GM12874 (cell line): Measurements from ENCODE around the gene TMIGD2.

Experiments used
- CTCF ChIP-seq: IDR thresholded peaks from 2 replicates; pipeline ENCODE4 v1.5.1; 2011; ENCODE audit warnings: low read depth, mild to moderate bottlenecking, control low read depth, low read length, moderate library complexity; ENCODE audit not compliant: insufficient read depth

Gene TMIGD2

GRCh38 chr19:4264812-4265211 lies 37.4 kb downstream of the TMIGD2 start:
- TF ChIP-seq CTCF: no peak

GRCh38 chr19:4260613-4261191 lies 41.5 kb downstream of the TMIGD2 start:
- no peak for TF ChIP-seq CTCF

GRCh38 chr19:4258181-4258580 lies 44.0 kb downstream of the TMIGD2 start:
- no peak for TF ChIP-seq CTCF

- no peak for TF ChIP-seq CTCF
Observed at GRCh38 chr19:4257025-4257424, 45.2 kb downstream of the TMIGD2 start.

- TF ChIP-seq CTCF: peak; percentile 31; the same call in 1 of the 2 replicates
Observed at GRCh38 chr19:4256563-4256962, 45.6 kb downstream of the TMIGD2 start.

GRCh38 chr19:4246767-4247593 lies 55.2 kb downstream of the TMIGD2 start, which contains the start of gene YJU2:
Gene YJU2, plus strand, starts transcription at chr19:4247080. Its CDS starts 67 bp downstream, at chr19:4247147.
- TF ChIP-seq CTCF: peak; percentile 40; the same call in 1 of the 2 replicates
